Endothelial cell (in vitro differentiated cells): Measurements from ENCODE around the gene PSME3IP1. TPM values are rescaled to one million over a fixed set of nuclear protein-coding genes. Genes with fewer than 3 reads are reported as not detected.

Experiments used
- DNase-seq: peaks from one replicate; pipeline ENCODE4 v3.0.0; 2021; ENCODE audit warnings: low spot score
- H3K27ac Mint-ChIP-seq: one replicate; pipeline ENCODE4 v1.8.0; 2021; ENCODE audit warnings: mixed read lengths, inconsistent platforms; ENCODE audit not compliant: unreplicated experiment
- H3K27me3 Mint-ChIP-seq: one replicate; pipeline ENCODE4 v1.8.0; 2021; ENCODE audit warnings: mild to moderate bottlenecking, moderate library complexity, mixed read lengths, inconsistent platforms; ENCODE audit not compliant: unreplicated experiment
- H3K36me3 Mint-ChIP-seq: one replicate; pipeline ENCODE4 v1.8.0; 2021; ENCODE audit warnings: mild to moderate bottlenecking, low read depth, mixed read lengths, inconsistent platforms; ENCODE audit not compliant: unreplicated experiment
- H3K4me1 Mint-ChIP-seq: one replicate; pipeline ENCODE4 v1.8.0; 2021; ENCODE audit warnings: mild to moderate bottlenecking, mixed read lengths, inconsistent platforms; ENCODE audit not compliant: unreplicated experiment
- H3K4me3 Mint-ChIP-seq: one replicate; pipeline ENCODE4 v1.8.0; 2021; ENCODE audit warnings: mild to moderate bottlenecking, mixed read lengths, inconsistent platforms; ENCODE audit not compliant: unreplicated experiment
- H3K9me3 Mint-ChIP-seq: one replicate; pipeline ENCODE4 v1.8.0; 2021; ENCODE audit warnings: mixed read lengths, inconsistent platforms; ENCODE audit not compliant: unreplicated experiment
- total RNA-seq: library from RNA; stranded (reverse); fragmentation: NEBNext Ultra II Directional; extraction: Animal tissue kit (Norgen Biotek cat#: 25700); gene quantifications from one replicate; pipeline ENCODE4 v1.2.1, GENCODE V29; 2021; ENCODE audit not compliant: unreplicated experiment
- TF ChIP-seq, protein P1 (sequence below): fragments of 200-600 bp; sonication (generic); IDR thresholded peaks from one replicate; pipeline ENCODE4 v1.5.0; 2021; ENCODE audit warnings: antibody characterized with exemption; ENCODE audit not compliant: unreplicated experiment

The PSME3IP1 gene
- total RNA-seq, 1 donor from 2014 or later: 84.8 TPM

DNA sequence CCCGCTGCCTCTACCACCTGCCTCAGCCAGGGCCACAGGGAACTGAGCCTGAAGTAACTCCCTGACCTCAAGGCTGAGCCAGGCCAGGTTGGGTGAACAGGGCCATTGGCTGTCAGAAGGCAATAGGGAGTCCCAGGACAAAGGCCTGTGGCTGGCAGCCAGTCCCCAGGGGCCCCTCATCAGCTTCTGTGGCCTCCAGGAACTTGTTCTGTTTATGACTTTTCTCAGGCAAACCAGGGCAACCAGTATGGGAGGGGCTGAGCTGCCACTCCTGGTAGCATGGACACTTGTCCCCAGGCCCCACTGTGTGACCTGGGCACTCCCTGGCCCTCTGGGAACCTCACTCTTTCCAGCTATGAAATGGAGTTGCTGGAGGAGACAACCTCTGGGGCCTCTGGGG, 53.4 kb downstream of the PSME3IP1 start:
- H3K27me3 Mint-ChIP-seq: peaks cover 16% of the 10 kb centered on the region
- H3K4me3 Mint-ChIP-seq: no peak overlapping the region
- H3K36me3 Mint-ChIP-seq: peaks cover 22% of the 10 kb centered on the region
- TF ChIP-seq, protein P1, sequence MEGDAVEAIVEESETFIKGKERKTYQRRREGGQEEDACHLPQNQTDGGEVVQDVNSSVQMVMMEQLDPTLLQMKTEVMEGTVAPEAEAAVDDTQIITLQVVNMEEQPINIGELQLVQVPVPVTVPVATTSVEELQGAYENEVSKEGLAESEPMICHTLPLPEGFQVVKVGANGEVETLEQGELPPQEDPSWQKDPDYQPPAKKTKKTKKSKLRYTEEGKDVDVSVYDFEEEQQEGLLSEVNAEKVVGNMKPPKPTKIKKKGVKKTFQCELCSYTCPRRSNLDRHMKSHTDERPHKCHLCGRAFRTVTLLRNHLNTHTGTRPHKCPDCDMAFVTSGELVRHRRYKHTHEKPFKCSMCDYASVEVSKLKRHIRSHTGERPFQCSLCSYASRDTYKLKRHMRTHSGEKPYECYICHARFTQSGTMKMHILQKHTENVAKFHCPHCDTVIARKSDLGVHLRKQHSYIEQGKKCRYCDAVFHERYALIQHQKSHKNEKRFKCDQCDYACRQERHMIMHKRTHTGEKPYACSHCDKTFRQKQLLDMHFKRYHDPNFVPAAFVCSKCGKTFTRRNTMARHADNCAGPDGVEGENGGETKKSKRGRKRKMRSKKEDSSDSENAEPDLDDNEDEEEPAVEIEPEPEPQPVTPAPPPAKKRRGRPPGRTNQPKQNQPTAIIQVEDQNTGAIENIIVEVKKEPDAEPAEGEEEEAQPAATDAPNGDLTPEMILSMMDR: no peak
- no peaks in the 10 kb centered on the region for H3K9me3 Mint-ChIP-seq
- H3K27ac Mint-ChIP-seq: peak overlapping the region; percentile 64
- no peak for DNase-seq
- H3K4me1 Mint-ChIP-seq: peaks cover 13% of the 10 kb centered on the region

GRCh38 chr16:57131351-57131970, 54.4 kb downstream of the PSME3IP1 start:
- Mint-ChIP-seq H3K27ac (no peak overlapping the region), H3K27me3 (peaks cover 10% of the 10 kb centered on the region), H3K4me1 (peaks cover 10% of the 10 kb centered on the region), H3K36me3 (peaks cover 25% of the 10 kb centered on the region), H3K4me3 (no peak overlapping the region), H3K9me3 (no peaks in the 10 kb centered on the region)
- TF ChIP-seq, protein P1: no peak
- DNase-seq: no peak

GRCh38 chr16:57130950-57131321, 54.9 kb downstream of the PSME3IP1 start:
- no peak for DNase-seq
- Mint-ChIP-seq H3K27me3 (peaks cover 10% of the 10 kb centered on the region), H3K27ac (no peak overlapping the region), H3K4me1 (peaks cover 10% of the 10 kb centered on the region), H3K36me3 (peaks cover 24% of the 10 kb centered on the region), H3K9me3 (no peaks in the 10 kb centered on the region), H3K4me3 (no peak overlapping the region)
- TF ChIP-seq, protein P1: no peak

DNA sequence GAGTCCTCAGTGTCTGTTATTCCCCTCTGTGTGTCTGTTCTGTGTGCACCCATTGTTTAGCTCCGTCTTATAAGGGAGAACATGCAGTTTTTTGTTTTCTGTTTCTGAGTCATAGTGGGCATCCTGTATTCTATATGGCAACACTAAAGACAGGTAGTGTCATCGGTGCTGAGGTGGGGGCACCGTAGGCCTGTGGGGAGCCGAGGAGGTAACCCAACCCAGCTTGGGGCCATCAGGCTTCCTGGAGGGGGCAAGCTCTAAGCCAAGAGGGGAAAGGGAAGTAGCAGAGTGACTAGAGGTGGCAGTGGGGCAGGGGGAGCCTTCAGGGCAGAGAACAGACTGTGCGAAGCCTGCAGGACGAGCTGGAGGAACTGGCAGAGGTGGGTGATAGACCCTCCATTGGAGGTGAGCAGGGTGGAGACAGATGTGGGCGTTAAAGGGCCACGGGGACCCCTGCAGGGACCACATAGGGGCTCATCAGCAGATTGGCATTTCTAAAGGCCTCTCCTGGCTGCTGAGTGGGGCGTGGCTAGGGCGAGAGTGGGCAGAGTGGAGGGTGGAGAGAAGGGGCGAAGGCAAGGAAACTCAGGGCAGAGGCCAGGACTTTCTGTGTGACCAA, 57.0 kb downstream of the PSME3IP1 start:
- Mint-ChIP-seq H3K27me3 (peaks cover 10% of the 10 kb centered on the region), H3K27ac (no peak overlapping the region), H3K36me3 (peaks cover 39% of the 10 kb centered on the region), H3K4me3 (no peak overlapping the region), H3K4me1 (peaks cover 3% of the 10 kb centered on the region), H3K9me3 (no peaks in the 10 kb centered on the region)
- TF ChIP-seq, protein P1: no peak
- no peak for DNase-seq

DNA sequence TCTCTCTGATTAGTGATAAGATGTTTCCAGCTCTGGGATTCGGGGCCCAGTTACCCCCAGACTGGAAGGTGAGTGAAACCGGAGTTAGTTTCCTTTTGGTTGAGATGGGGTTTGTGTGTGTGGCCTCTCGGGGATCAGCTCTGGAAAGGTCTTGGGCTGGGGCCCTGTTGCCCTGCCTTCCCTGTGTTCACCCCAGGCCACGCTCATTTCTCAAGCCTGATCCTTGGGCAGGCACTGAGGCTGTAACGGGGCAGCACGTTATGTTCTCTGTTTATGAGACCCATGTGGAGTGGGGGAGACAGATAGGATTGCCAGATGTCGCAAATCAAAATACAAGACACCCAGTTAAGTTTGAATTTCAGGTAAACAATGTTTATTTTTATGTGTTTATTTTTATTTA, 58.0 kb downstream of the PSME3IP1 start:
- TF ChIP-seq, protein P1: no peak
- peaks cover 48% of the 10 kb centered on the region for H3K36me3 Mint-ChIP-seq
- DNase-seq: no peak
- H3K27me3 Mint-ChIP-seq: peaks cover 14% of the 10 kb centered on the region
- no peaks in the 10 kb centered on the region for H3K9me3 Mint-ChIP-seq
- peak overlapping the region; percentile 7 for H3K27ac Mint-ChIP-seq
- peak overlapping the region; percentile 29 for H3K4me3 Mint-ChIP-seq
- peaks cover 3% of the 10 kb centered on the region for H3K4me1 Mint-ChIP-seq
